ENCODE results near the gene TMEM201.

- TF ChIP-seq POLR2A (IDR thresholded peaks at IDR 0.05; ENCODE audit: low read depth, low read length) (no peak), POLR2AphosphoS5 (IDR thresholded peaks at IDR 0.05; ENCODE audit: insufficient read depth, low read depth, low read length) (no peak), CTCF (IDR thresholded peaks at IDR 0.05; ENCODE audit: extremely low read depth in 1 of 2, insufficient read depth in 1 of 2, low read depth in 1 of 2, low read length in 2 of 2) (no peak), MYC (IDR thresholded peaks at IDR 0.05; ENCODE audit: low read depth, low read length) (no peak), GATA2 (IDR thresholded peaks at IDR 0.05; ENCODE audit: insufficient read depth, insufficient read length, low read depth, low read length) (no peak), JUN (IDR thresholded peaks at IDR 0.05; ENCODE audit: borderline replicate concordance, insufficient read depth, insufficient read length, low read depth) (no peak), MAX (IDR thresholded peaks at IDR 0.05; ENCODE audit: insufficient read depth, insufficient read length) (no peak)
Measured at GRCh38 chr1:9658199-9658598, 69.5 kb downstream of the TMEM201 start.
